Liver (tissue), 3 donors: Measurements from ENCODE around the gene COMTD1.

Experiments used
- CTCF ChIP-seq: fragments of 150-350 bp; IDR thresholded peaks from 2 replicates; pipeline ENCODE4 v1.5.1; 2017; ENCODE audit warnings: improper control_type of control experiment, low read depth, low read length; ENCODE audit not compliant: missing input control
- GABPA ChIP-seq, 2 donors: IDR thresholded peaks in 1 of 2; conservative IDR thresholded peaks in 1 of 2; 2 replicates each; pipeline ENCODE4 v1.6.1; 2016; ENCODE audit warnings: antibody characterized with exemption in 2 of 2, mild to moderate bottlenecking in 1 of 2, moderate library complexity in 1 of 2
- HNF4G ChIP-seq: IDR thresholded peaks from 2 replicates; pipeline ENCODE4 v1.6.1; 2016; ENCODE audit warnings: antibody characterized with exemption
- JUND ChIP-seq, 2 donors: IDR thresholded peaks; 2 replicates each; pipeline ENCODE4 v1.6.1; 2016; ENCODE audit warnings: antibody characterized with exemption in 2 of 2
- MAX ChIP-seq: IDR thresholded peaks from 2 replicates; pipeline ENCODE4 v1.6.1; 2016; ENCODE audit warnings: antibody characterized with exemption
- TF ChIP-seq, protein P1 (sequence below): IDR thresholded peaks from 2 replicates; pipeline ENCODE4 v1.6.1; 2016; ENCODE audit warnings: antibody characterized with exemption, mild to moderate bottlenecking
- donor health status: healthy.
- donor health status: healthy.

GRCh38 chr10:75191821-75192568 lies 43.8 kb downstream of the COMTD1 start:
- TF ChIP-seq CTCF (no peak), MAX (no peak), HNF4G (no peak), GABPA (IDR thresholded peaks at IDR 0.05 in 1 of 2, conservative IDR thresholded peaks at IDR 0.05 in 1 of 2) (no peak), JUND (IDR thresholded peaks at IDR 0.05) (peak; percentile 98 to 99)
- TF ChIP-seq, protein P1, sequence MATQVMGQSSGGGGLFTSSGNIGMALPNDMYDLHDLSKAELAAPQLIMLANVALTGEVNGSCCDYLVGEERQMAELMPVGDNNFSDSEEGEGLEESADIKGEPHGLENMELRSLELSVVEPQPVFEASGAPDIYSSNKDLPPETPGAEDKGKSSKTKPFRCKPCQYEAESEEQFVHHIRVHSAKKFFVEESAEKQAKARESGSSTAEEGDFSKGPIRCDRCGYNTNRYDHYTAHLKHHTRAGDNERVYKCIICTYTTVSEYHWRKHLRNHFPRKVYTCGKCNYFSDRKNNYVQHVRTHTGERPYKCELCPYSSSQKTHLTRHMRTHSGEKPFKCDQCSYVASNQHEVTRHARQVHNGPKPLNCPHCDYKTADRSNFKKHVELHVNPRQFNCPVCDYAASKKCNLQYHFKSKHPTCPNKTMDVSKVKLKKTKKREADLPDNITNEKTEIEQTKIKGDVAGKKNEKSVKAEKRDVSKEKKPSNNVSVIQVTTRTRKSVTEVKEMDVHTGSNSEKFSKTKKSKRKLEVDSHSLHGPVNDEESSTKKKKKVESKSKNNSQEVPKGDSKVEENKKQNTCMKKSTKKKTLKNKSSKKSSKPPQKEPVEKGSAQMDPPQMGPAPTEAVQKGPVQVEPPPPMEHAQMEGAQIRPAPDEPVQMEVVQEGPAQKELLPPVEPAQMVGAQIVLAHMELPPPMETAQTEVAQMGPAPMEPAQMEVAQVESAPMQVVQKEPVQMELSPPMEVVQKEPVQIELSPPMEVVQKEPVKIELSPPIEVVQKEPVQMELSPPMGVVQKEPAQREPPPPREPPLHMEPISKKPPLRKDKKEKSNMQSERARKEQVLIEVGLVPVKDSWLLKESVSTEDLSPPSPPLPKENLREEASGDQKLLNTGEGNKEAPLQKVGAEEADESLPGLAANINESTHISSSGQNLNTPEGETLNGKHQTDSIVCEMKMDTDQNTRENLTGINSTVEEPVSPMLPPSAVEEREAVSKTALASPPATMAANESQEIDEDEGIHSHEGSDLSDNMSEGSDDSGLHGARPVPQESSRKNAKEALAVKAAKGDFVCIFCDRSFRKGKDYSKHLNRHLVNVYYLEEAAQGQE: peak; percentile 53
